ENCODE data around the gene RUNX1.
"Not testable (repeated sequence)": the region's sequence is repeated elsewhere in the genome, so short reads cannot be mapped to it uniquely, and the experiment has no call there.

RUNX1 gene

GRCh38 chr21:34966881-34967280 is 82.2 kb downstream of the RUNX1 start:
- DNase-seq, result not testable (repeated sequence)

GRCh38 chr21:34965200-34966174 is 83.6 kb downstream of the RUNX1 start:
- no peak for DNase-seq

- no peak for DNase-seq
These were observed 86.4 kb downstream of the RUNX1 start for GRCh38 chr21:34962586-34963222.

DNA sequence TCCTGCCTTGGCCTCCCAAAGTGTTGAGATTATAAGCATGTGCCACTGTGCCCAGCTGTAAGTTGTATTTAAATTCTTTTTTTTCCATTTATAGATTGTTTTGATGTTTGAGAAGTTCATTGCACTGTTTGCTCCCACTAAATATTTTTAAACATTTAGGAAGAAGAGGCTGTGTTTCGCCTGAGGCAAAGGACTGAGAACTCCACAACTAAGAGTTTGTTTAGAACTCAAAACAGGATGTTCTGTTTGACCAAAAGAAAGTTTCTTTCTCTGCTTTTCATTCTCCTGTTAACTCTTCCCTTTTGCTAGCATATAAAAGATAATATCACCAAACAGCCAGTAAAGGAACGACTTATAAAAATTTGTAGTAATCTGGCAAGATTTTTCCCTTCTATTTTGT is 87.0 kb downstream of the RUNX1 start:
- no peak for DNase-seq

DNA sequence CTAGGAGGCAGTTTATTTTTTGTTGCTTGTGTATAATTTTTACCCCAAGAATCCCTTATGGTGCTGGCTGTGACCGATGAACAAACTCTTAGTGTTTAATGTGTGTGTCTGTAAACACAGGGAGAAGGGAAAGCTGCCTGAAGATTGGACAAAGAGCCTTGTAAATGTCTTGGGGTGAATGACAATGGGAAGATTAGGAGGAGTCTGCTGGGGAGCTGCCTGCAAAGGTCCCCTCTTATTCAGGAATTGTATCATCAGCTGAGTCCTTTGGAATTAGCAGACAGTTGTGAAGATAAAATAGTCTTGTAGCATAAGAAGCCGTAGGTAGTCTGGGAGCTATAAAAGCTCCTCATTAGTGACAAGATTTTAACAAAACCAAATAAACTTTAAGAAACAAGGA is 88.4 kb downstream of the RUNX1 start:
- DNase-seq, result no peak

DNA sequence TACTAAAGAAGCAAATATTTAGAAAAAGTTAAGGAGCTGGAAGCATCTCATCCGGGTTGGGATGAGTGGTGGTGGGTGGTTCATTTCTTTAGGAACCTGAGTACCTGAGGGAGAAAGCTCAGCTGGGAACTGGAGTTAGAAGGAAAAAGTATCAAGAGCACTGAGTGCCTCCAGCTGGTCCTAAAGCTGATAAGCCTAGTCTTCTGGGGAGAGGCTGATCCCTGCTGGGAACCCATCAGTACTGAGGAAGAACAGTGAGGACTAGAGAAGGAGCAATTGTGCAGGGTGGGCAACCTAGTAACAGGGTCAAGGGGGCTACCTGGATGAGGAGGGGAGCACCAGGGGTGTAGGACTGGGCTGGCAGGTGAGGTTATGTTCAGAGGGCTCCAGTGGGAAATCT is 89.5 kb downstream of the RUNX1 start:
- no peak for DNase-seq

GRCh38 chr21:34958040-34958439 is 91.1 kb downstream of the RUNX1 start:
- DNase-seq, result no peak

DNA sequence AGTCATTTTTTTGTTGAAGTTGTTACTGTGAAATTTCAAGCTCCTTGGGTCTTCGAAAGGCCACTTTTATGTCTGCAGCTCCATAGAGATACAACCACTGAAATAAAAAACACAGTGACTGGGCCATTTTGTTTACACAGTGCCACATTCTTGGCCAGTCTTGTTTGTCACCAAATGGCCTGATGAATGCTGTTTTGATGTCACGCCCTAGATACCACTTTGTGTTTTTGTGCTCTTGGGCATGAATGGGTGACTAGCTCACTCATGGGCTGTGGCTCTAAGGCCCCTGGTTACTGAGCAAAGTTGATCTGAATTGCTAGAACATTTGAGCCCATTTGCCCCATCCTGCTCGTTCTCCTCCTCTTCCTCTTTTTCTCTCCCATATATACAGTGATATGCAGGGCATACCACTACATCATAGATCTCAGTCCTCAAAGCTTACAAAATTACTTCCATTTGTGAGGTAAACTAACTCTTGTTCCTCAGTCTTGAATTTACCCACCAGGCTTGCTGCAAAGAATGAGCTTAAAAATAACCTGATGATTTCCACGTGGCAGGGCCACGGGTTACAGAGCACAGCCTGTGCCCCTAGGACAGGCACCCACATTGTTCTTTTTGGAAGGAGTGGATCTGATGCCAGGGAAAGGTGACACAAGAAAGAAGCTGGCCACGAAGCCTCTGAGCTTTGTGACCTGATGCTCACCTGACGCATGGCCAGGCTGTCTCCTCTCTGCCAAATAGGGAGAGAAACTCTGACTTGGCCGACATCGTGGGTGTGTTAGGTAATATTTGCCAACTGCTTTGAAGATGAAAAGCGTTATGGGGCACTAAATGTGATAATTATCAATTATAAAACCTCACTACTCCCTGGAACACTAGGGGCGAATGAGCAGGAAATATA is 92.4 kb downstream of the RUNX1 start:
- no peak for DNase-seq

- no peak for DNase-seq
These were observed 95.2 kb downstream of the RUNX1 start for GRCh38 chr21:34953950-34954349.

GRCh38 chr21:34952701-34953100 is 96.4 kb downstream of the RUNX1 start:
- no peak for DNase-seq

GRCh38 chr21:34951868-34952267 is 97.2 kb downstream of the RUNX1 start:
- DNase-seq, result not testable (repeated sequence)

GRCh38 chr21:34950980-34951379 is 98.1 kb downstream of the RUNX1 start:
- no peak for DNase-seq

DNA sequence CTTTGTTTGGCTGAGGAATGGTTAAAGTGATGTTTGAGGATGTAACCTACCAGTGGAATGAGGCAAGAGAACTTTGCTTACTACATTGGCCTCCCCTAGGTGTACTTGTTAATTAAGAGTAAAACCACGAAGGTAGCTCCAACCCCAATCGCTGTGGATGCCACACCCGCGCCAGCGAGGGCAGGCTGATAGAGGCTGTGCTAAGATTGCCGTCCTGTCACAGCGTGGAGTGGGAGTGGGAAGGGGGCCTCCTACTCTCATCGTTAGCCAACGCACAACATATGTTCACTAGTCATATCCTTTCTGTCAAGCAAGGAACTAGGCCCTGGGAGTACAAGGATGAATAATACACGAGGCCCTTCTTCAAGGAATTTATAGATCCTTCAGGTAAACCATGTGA is 99.6 kb downstream of the RUNX1 start:
- DNase-seq, result no peak

DNA sequence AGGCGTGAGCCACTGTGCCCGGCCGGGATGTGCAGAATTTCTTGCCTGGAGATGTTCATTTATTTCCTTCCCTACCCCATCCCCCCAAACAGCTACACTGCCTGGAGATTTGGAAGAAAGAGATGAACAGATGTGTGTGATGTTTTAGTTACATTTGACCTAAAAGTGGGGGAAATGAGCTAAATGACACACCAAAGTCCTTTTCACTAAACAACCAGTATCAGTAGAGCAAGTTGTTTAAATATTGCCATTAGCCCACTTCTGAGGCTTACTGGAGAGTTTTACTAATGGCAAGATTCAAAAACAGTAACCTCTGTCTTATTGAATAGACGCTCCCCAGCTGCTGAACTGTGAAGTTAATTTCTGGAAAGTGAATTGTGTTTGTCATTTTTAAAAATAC is 100.1 kb downstream of the RUNX1 start:
- DNase-seq, result no peak

DNA sequence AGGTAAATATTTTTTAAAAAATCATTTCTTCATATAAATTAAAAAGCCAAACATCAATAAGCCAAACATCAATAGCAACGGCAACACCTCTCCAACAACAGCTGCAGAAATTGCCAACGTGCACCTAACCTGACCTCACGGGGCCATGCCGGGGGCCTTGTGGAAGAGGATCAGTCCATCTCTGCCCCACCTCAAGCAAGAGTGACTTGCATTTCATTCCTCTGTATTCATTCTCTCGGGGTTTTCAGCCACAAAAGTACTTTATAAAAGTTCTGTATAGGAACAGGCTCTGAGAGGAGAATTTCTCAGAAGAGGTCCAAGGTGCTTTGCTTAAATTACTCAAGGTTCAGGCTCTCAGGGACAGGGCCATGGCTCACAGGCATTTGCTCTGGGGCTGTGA is 100.9 kb downstream of the RUNX1 start:
- no peak for DNase-seq

GRCh38 chr21:34946916-34947534 is 102.1 kb downstream of the RUNX1 start:
- DNase-seq, result no peak

DNA sequence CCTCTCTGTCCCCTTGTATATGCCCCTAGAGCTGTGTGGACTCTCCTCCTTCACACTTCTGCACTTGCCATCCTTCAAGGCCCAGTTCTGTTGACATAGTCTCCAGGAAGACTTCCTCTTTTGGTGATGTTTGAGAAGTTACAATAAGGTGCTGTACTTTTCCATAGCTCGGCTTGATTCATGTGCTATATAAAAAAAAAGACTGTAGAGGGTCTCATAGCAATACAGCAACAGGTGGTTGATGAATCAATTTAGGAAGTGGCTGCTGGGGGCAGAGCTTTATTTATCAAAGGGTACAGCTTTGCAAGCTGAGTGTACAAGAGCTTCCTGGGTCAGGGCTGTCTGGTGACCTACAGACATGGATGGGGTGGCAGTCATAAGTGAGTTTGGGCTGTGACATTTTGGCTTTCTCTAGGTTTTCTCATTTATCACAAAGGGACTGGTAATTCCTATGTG is 102.7 kb downstream of the RUNX1 start:
- DNase-seq, result no peak

DNA sequence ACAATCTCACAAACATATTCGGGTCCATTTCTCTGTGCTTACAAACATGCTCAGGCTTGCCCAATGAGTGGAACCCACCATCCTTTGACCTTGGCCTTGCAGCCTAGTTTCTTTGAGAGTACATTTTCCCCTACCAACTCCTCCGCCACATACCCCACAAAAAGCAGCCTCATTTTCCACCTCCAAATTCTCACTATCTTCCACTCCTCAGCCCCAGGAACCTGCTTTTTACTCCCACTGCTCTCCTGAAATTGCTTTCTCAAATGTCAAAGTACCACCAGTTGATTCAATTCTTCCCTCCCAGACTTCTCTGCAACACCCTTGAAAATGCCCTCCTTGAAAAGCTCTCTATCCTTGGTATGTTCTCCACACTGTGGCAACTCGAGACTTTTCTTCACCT is 103.8 kb downstream of the RUNX1 start:
- DNase-seq, result no peak

DNA sequence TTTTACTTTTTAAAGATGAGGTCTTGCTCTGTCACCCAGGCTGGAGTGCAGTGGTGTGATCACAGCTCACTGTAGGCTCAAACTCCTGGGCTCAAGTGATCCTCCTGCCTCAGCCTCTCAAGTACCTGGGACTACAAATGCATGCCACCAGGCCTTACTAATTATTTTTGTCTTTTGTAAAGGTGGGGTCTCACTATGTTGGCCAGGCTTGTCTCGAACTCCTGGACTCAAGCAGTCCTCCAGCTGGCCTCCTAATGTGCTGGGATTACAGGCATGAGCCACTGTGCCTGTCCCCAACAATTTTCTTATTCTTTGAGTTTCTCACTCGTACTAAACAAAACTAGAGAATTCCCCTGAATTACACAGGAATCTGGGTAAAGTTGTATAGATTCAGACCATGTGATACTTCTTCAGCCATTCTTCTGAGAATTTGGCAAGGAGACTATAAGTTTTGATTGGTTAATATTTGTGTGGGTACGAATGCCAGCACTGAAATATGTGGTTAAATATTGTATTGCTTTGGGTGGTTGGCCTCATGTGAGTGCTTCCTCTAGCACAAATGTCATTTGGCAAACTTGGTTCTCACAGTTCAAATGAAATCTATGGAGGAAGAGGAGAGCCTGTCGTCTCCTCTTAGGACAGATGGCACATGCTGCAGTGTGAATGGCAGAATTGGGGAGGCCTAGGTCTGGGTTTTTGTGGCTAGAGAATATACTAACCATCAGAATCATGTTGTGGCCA is 104.9 kb downstream of the RUNX1 start:
- DNase-seq, result no peak

DNA sequence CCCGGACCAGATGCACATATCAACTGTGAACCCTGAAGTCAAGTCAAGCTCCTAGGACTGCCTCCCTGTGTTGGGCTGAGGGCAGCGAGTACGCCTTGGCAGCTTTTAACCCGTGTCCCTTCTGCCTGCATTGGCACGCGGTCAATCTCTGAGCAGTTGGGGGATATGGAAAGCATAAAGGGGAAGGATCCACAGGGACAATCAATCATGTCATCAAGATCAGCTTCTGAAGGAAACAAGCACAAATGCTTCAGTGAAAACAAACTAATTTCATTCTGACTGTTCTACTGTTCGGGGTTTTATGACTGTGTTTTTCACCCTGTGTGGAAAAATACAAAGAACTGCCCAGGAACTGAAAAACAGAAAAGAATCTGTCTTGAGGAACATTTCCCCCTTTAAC is 106.2 kb downstream of the RUNX1 start:
- no peak for DNase-seq

DNA sequence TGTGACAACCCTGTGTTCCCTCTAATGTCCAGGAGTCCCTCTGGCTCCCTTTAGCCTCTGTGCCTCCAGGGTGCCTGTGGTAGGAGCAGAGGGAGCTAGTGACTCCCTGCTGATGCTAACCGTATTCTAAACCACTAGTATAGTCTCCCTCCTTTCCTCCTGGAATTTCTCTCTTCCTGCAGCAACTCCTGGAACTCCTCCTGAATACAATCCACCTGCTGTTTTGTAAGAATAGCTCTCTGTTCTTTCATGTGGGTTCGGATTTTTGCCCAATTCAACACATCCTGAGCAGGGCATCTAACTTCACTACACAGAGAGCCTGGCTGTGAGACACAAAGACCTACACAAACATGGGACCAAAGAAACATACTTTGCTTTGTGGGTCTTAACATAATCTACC is 107.9 kb downstream of the RUNX1 start:
- no peak for DNase-seq
